ENCODE results near the gene PLA2R1.

Gene PLA2R1

GRCh38 chr2:160062292-160063005 is at the start of gene PLA2R1:
Gene PLA2R1, minus strand, starts transcription at chr2:160062615. Its CDS starts 212 bp downstream, at chr2:160062403.
- peak; percentile 21 to 40 for DNase-seq

- DNase-seq: no peak
These were observed 48.3 kb upstream of the PLA2R1 start for GRCh38 chr2:160110674-160111239.

GRCh38 chr2:160109939-160110673 is 47.7 kb upstream of the PLA2R1 start:
- DNase-seq: peak; percentile 10 to 60

- DNase-seq: no peak
These were observed 46.8 kb upstream of the PLA2R1 start for GRCh38 chr2:160109243-160109642.

GRCh38 chr2:160108646-160109045 is 46.2 kb upstream of the PLA2R1 start:
- DNase-seq: no peak

GRCh38 chr2:160105366-160105765 is 43.0 kb upstream of the PLA2R1 start:
- no peak for DNase-seq

GRCh38 chr2:160104115-160104514 is 41.7 kb upstream of the PLA2R1 start:
- no peak for DNase-seq

GRCh38 chr2:160097326-160097725 is 34.9 kb upstream of the PLA2R1 start:
- no peak for DNase-seq

GRCh38 chr2:160096409-160096808 is 34.0 kb upstream of the PLA2R1 start:
- no peak for DNase-seq

- no peak for DNase-seq
These were observed 30.0 kb upstream of the PLA2R1 start for GRCh38 chr2:160092445-160092844.

GRCh38 chr2:160091381-160091780 is 29.0 kb upstream of the PLA2R1 start:
- DNase-seq: no peak

GRCh38 chr2:160087854-160088745 is 25.7 kb upstream of the PLA2R1 start:
- DNase-seq: peak in 1 of 2 experiments; percentile 9

GRCh38 chr2:160085662-160086061 is 23.2 kb upstream of the PLA2R1 start:
- DNase-seq: no peak

- no peak for DNase-seq
These were observed 15.7 kb upstream of the PLA2R1 start for GRCh38 chr2:160077912-160078810.

GRCh38 chr2:160076914-160077313 is 14.5 kb upstream of the PLA2R1 start:
- no peak for DNase-seq

GRCh38 chr2:160076241-160076640 is 13.8 kb upstream of the PLA2R1 start:
- no peak for DNase-seq

- no peak for DNase-seq
These were observed 12.8 kb upstream of the PLA2R1 start for GRCh38 chr2:160075171-160075570.

- DNase-seq: no peak
These were observed 11.0 kb upstream of the PLA2R1 start for GRCh38 chr2:160073284-160073888.

GRCh38 chr2:160068906-160069305 is 6.5 kb upstream of the PLA2R1 start:
- DNase-seq: no peak

GRCh38 chr2:160064916-160065315 is 2.5 kb upstream of the PLA2R1 start:
- no peak for DNase-seq

- no peak for DNase-seq
These were observed 1.6 kb upstream of the PLA2R1 start for GRCh38 chr2:160063879-160064612.

Measured in NCI-H524 (cell line).